SK-N-SH (cell line): ENCODE measurements around the gene SNX5. TPM values are rescaled to one million over a fixed set of nuclear protein-coding genes. Genes with fewer than 3 reads are reported as not detected.

Experiments
- CTCF ChIA-PET: fragments of 300-600, 350-600 bp; formaldehyde crosslinking; extraction: SDS; loops from one replicate; lab custom pipeline; 2021; lab: Yijun Ruan, JAX
- POLR2A ChIA-PET: fragments of 350-600 bp; sonication (Branson Sonifier 250); formaldehyde crosslinking; extraction: SDS; loops from one replicate; lab custom pipeline; 2020; ENCODE audit warnings: antibody characterized with exemption, inconsistent platforms; lab: Yijun Ruan, JAX
- DNase-seq: peaks from one replicate; pipeline ENCODE4 v3.0.0; 2012
- H2AFZ ChIP-seq: fragments of 200-600 bp; sonication (generic); 2 replicates; pipeline ENCODE4 v1.8.1; 2016; ENCODE audit warnings: antibody characterized with exemption, mild to moderate bottlenecking, low read depth
- H3F3A ChIP-seq: fragments of 200-600 bp; sonication (generic); replicated peaks from 2 replicates; pipeline ENCODE3; 2016; ENCODE audit warnings: antibody characterized with exemption, mild to moderate bottlenecking; ENCODE audit not compliant: insufficient read depth
- H3K27ac ChIP-seq, 2 experiments: fragments of 200-500 bp in 1 of 2; fragments of 200-600 bp in 1 of 2; sonication (Bioruptor generic) in 1 of 2; sonication (generic), shearing (Covaris generic) in 1 of 2; 2 replicates each; pipeline versions ENCODE4 v1.5.1 to v1.6.1; 2014 to 2016; ENCODE audit warnings: low read depth in 2 of 2, inconsistent platforms in 1 of 2, low read length in 1 of 2, mild to moderate bottlenecking in 1 of 2, mixed read lengths in 1 of 2
- H3K27me3 ChIP-seq: fragments of 200-600 bp; sonication (generic), shearing (Covaris generic); 2 replicates; pipeline ENCODE4 v1.6.1; 2016; ENCODE audit warnings: mixed run types; ENCODE audit not compliant: insufficient read depth
- H3K36me3 ChIP-seq, 2 experiments: fragments of 200-500 bp in 1 of 2; fragments of 200-600 bp in 1 of 2; sonication (Bioruptor generic) in 1 of 2; sonication (generic) in 1 of 2; replicated peaks in 1 of 2; 2 replicates each; pipeline versions ENCODE3 to v1.5.1; 2014 to 2016; ENCODE audit warnings: low read length in 1 of 2, mild to moderate bottlenecking in 1 of 2; ENCODE audit not compliant: insufficient read depth in 2 of 2, control insufficient read depth in 1 of 2
- H3K4me1 ChIP-seq, 2 experiments: fragments of 200-500 bp in 1 of 2; fragments of 200-600 bp in 1 of 2; sonication (Bioruptor generic) in 1 of 2; sonication (generic), shearing (Covaris generic) in 1 of 2; 2 replicates each; pipeline versions ENCODE4 v1.5.1 to v1.6.1; 2014 to 2016; ENCODE audit warnings: low read depth in 1 of 2, low read length in 1 of 2, mixed run types in 1 of 2; ENCODE audit not compliant: insufficient read depth in 2 of 2, control insufficient read depth in 1 of 2
- H3K4me2 ChIP-seq: fragments of 200-600 bp; sonication (generic), shearing (Covaris generic); 2 replicates; pipeline ENCODE4 v1.6.1; 2017; ENCODE audit warnings: mixed run types
- H3K4me3 ChIP-seq, 2 experiments: fragments of 200-500 bp in 1 of 2; fragments of 200-600 bp in 1 of 2; sonication (Bioruptor generic) in 1 of 2; sonication (generic), shearing (Covaris generic) in 1 of 2; 2 replicates each; pipeline versions ENCODE4 v1.5.1 to v1.8.1; 2014 to 2016; ENCODE audit warnings: low read depth in 2 of 2, inconsistent platforms in 1 of 2, low read length in 1 of 2, mild to moderate bottlenecking in 1 of 2, mixed read lengths in 1 of 2, moderate library complexity in 1 of 2
- H3K79me2 ChIP-seq: fragments of 200-600 bp; sonication (generic); 2 replicates; pipeline ENCODE4 v1.8.1; 2017; ENCODE audit warnings: mild to moderate bottlenecking; ENCODE audit not compliant: insufficient read depth
- H3K9ac ChIP-seq: fragments of 200-600 bp; sonication (generic); 2 replicates; pipeline ENCODE4 v1.6.1; 2017; ENCODE audit warnings: mixed run types
- H3K9me2 ChIP-seq: fragments of 200-600 bp; sonication (generic); 2 replicates; pipeline ENCODE4 v1.6.1; 2017; ENCODE audit warnings: mixed run types
- H3K9me3 ChIP-seq: fragments of 200-600 bp; sonication (generic); 2 replicates; pipeline ENCODE4 v1.6.1; 2017; ENCODE audit warnings: mixed run types, mild to moderate bottlenecking, moderate library complexity
- H4K20me1 ChIP-seq: fragments of 200-600 bp; sonication (generic); 2 replicates; pipeline ENCODE4 v1.6.1; 2017; ENCODE audit warnings: mild to moderate bottlenecking, mixed run types; ENCODE audit not compliant: insufficient read depth
- CTCF ChIP-seq: fragments of 200-600 bp; sonication (generic); IDR thresholded peaks from 2 replicates; pipeline ENCODE4 v1.6.1; 2017; ENCODE audit warnings: antibody characterized with exemption, mild to moderate bottlenecking, moderate library complexity
- GABPA ChIP-seq: IDR thresholded peaks from 2 replicates; pipeline ENCODE4 v1.4.0; 2012; ENCODE audit warnings: low read depth, mild to moderate bottlenecking
- REST ChIP-seq: IDR thresholded peaks from 2 replicates; pipeline ENCODE4 v1.6.1; 2012; ENCODE audit warnings: mild to moderate bottlenecking, low read depth, low read length, moderate library complexity
- WGBS: methylation state at CpG from one replicate; pipeline ENCODE4 v1.1.6; 2017; ENCODE audit warnings: low lambda C conversion rate; 5-methylcytosine and 5-hydroxymethylcytosine counted together
- polyA plus RNA-seq, 3 experiments: library from polyadenylated mRNA; depleted of rRNA; stranded (reverse); fragments of >200 nt; gene quantifications; 2 replicates each; pipeline ENCODE4 v1.2.3, GENCODE V29; 2012

SNX5 gene
- polyA plus RNA-seq, 1 of the 3 experiments (the other 2 are of a cell fraction): 76.2 TPM

- Histone ChIP-seq H3K4me2 (no peak overlapping the region), H3K4me3 (no peak overlapping the region), H3K9me2 (no peaks in the 10 kb centered on the region), H3K36me3 (peaks cover 25 to 35% of the 10 kb centered on the region in 2 experiments), H2AFZ (no peak overlapping the region), H3K9ac (no peak overlapping the region), H3K27me3 (no peaks in the 10 kb centered on the region), H3K27ac (peak overlapping the region; percentile 37 to 56), H4K20me1 (peaks cover 82% of the 10 kb centered on the region), H3K79me2 (peaks cover 100% of the 10 kb centered on the region), H3K4me1 (peaks cover 13 to 14% of the 10 kb centered on the region in 2 experiments; a peak in 3 of 4 replicates), H3F3A (peaks cover 10% of the 10 kb centered on the region), H3K9me3 (no peaks in the 10 kb centered on the region)
- WGBS: 52% methylated on average over 5 of the region's 5 CpGs
- no peak for TF ChIP-seq GABPA
- TF ChIP-seq CTCF: peak; percentile 31
- ChIA-PET CTCF (interaction anchor here (0.9 to 2.3 kb wide), 7 partner anchors 8 to 422 kb away, joined by 3 to 13 read pairs (median 6); partner anchors contain the start of genes MGME1 and SNX5), POLR2A (interaction anchor here (0.8 to 1.5 kb wide), 2 partner anchors 10 to 21 kb away, joined by 3 to 5 read pairs; partner anchors contain the start of genes MGME1 and SNX5)
- DNase-seq: no peak
These were observed 10.0 kb downstream of the SNX5 start for GRCh38 chr20:17958373-17959256.

- Histone ChIP-seq H3K9me2 (no peaks in the 10 kb centered on the region), H4K20me1 (peaks cover 73% of the 10 kb centered on the region), H3K4me2 (no peak overlapping the region), H3F3A (peaks cover 7% of the 10 kb centered on the region), H3K9ac (no peak overlapping the region), H3K4me1 (peaks cover 11 to 13% of the 10 kb centered on the region in 2 experiments; a peak in 3 of 4 replicates), H3K27me3 (no peaks in the 10 kb centered on the region), H3K79me2 (peaks cover 96% of the 10 kb centered on the region), H3K36me3 (peaks cover 31 to 34% of the 10 kb centered on the region in 2 experiments), H3K27ac (peak overlapping the region; percentile 37 to 56; a peak in 2 of 4 replicates), H3K9me3 (no peaks in the 10 kb centered on the region), H2AFZ (no peak overlapping the region), H3K4me3 (no peak overlapping the region)
- ChIA-PET CTCF (interaction anchor here (0.6 to 2.3 kb wide), 8 partner anchors 9 to 1124 kb away, joined by 3 to 13 read pairs (median 4); partner anchors contain the start of genes MGME1 and SNX5), POLR2A (interaction anchor here (0.7 to 1.5 kb wide), 2 partner anchors 11 to 276 kb away, joined by 5 to 6 read pairs; partner anchors contain the start of genes MGME1, RRBP1 and SNX5)
- no peak for DNase-seq
- no peak for TF ChIP-seq REST
- no peak for TF ChIP-seq GABPA
- 76% methylated on average over 5 of the region's 5 CpGs for WGBS
These were observed 10.9 kb downstream of the SNX5 start for GRCh38 chr20:17957505-17958363.
